ENCODE measurements around the gene UBE2Q1.

Gene UBE2Q1

GRCh38 chr1:154582885-154583284 is 24.4 kb upstream of the UBE2Q1 start:
- Histone ChIP-seq H3K36me3 (peaks cover 100% of the 10 kb centered on the region), H3K27me3 (ENCODE audit: insufficient read depth, low read depth, severe bottlenecking) (no peaks in the 10 kb centered on the region), H3K4me3 (ENCODE audit: low read depth, low read length) (no peak overlapping the region), H3K9me3 (ENCODE audit: severe bottlenecking) (no peaks in the 10 kb centered on the region), H3K27ac (no peak overlapping the region)
- DNase-seq, result no peak
- TF ChIP-seq, protein P1, sequence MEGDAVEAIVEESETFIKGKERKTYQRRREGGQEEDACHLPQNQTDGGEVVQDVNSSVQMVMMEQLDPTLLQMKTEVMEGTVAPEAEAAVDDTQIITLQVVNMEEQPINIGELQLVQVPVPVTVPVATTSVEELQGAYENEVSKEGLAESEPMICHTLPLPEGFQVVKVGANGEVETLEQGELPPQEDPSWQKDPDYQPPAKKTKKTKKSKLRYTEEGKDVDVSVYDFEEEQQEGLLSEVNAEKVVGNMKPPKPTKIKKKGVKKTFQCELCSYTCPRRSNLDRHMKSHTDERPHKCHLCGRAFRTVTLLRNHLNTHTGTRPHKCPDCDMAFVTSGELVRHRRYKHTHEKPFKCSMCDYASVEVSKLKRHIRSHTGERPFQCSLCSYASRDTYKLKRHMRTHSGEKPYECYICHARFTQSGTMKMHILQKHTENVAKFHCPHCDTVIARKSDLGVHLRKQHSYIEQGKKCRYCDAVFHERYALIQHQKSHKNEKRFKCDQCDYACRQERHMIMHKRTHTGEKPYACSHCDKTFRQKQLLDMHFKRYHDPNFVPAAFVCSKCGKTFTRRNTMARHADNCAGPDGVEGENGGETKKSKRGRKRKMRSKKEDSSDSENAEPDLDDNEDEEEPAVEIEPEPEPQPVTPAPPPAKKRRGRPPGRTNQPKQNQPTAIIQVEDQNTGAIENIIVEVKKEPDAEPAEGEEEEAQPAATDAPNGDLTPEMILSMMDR (IDR thresholded peaks at IDR 0.05; ENCODE audit: low read depth, low read length), result no peak

GRCh38 chr1:154581766-154582165 is 23.3 kb upstream of the UBE2Q1 start:
- TF ChIP-seq, protein P1 (IDR thresholded peaks at IDR 0.05; ENCODE audit: low read depth, low read length), result no peak
- no peak for DNase-seq
- H3K36me3 ChIP-seq, result peaks cover 100% of the 10 kb centered on the region
- no peaks in the 10 kb centered on the region for H3K27me3 ChIP-seq (ENCODE audit: insufficient read depth, low read depth, severe bottlenecking)
- H3K9me3 ChIP-seq (ENCODE audit: severe bottlenecking), result no peaks in the 10 kb centered on the region
- no peak overlapping the region for H3K4me3 ChIP-seq (ENCODE audit: low read depth, low read length)
- H3K27ac ChIP-seq, result no peak overlapping the region

DNA sequence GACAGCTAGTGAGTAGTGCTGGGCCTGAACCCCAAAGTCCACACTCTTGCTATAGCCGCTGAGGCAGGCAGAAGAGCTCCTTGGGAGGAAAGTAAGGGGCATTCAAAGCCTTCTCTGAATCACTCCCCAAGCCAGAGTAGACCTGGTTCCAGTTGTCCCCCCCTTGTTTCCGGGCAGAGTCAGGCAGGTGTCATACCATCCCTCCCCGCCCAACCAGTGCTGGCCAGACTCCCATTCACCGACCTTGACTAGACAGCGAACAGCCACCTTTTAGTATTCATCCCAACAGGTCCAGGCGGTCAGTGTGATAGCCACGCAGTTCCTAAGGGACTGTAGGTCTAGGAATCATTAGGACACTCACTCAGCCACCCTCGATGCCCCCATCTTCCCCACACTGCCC is 20.9 kb upstream of the UBE2Q1 start:
- H3K4me3 ChIP-seq (ENCODE audit: low read depth, low read length), result no peak overlapping the region
- TF ChIP-seq, protein P1 (IDR thresholded peaks at IDR 0.05; ENCODE audit: low read depth, low read length), result no peak
- H3K27ac ChIP-seq, result no peak overlapping the region
- no peak for DNase-seq
- no peaks in the 10 kb centered on the region for H3K9me3 ChIP-seq (ENCODE audit: severe bottlenecking)
- no peaks in the 10 kb centered on the region for H3K27me3 ChIP-seq (ENCODE audit: insufficient read depth, low read depth, severe bottlenecking)
- peaks cover 100% of the 10 kb centered on the region for H3K36me3 ChIP-seq

GRCh38 chr1:154578058-154578418 is 19.6 kb upstream of the UBE2Q1 start:
- no peak for DNase-seq
- Histone ChIP-seq H3K4me3 (ENCODE audit: low read depth, low read length) (no peak overlapping the region), H3K27me3 (ENCODE audit: insufficient read depth, low read depth, severe bottlenecking) (no peaks in the 10 kb centered on the region), H3K36me3 (peaks cover 100% of the 10 kb centered on the region), H3K27ac (no peak overlapping the region), H3K9me3 (ENCODE audit: severe bottlenecking) (no peaks in the 10 kb centered on the region)
- TF ChIP-seq, protein P1 (IDR thresholded peaks at IDR 0.05; ENCODE audit: low read depth, low read length), result no peak

DNA sequence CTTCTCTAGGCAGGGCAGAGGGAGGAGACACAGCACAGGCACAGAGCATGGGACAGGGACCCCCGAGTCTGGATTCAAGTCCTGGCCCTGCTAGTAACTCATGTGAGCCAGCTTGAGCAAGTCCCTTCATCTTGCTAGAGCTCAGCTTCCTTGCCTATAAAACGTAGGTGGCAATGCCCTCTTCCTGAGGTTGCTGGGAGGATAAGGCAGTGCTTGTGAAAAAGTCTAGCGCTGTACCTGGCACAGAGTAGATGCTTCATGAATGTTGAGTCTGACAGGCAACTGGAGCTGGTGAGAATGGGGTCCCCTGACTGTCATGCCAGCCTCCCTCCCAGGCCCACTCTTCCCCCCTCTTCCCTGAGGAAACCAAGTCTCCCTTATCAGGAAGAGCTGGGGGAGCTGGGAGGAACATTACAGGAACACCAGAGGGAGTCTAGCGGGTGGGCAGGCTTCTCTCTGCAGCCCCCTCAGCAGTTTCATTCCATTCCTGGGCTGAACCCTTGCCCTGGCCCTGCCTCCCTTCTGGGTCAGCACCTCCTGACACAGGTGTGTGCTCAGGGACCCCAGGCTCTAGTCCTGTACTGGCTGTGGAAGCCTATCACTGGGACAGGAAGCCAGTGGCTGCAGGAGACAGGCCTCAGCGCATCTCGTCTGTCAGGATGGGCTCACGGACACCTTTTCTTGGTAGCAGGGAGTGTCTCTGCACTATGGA is 19.0 kb upstream of the UBE2Q1 start:
- Histone ChIP-seq H3K36me3 (peaks cover 100% of the 10 kb centered on the region), H3K4me3 (ENCODE audit: low read depth, low read length) (no peak overlapping the region), H3K9me3 (ENCODE audit: severe bottlenecking) (no peaks in the 10 kb centered on the region), H3K27me3 (ENCODE audit: insufficient read depth, low read depth, severe bottlenecking) (no peaks in the 10 kb centered on the region), H3K27ac (no peak overlapping the region)
- DNase-seq, result no peak
- TF ChIP-seq, protein P1 (IDR thresholded peaks at IDR 0.05; ENCODE audit: low read depth, low read length), result no peak
